Endothelial cell of umbilical vein (primary cell): Measurements from ENCODE around the gene PROX1.

Experiments
- JUN ChIP-seq: IDR thresholded peaks from 2 replicates; pipeline ENCODE4 v1.6.1; 2011; ENCODE audit warnings: borderline replicate concordance, low read depth; ENCODE audit not compliant: insufficient read length, insufficient read depth
- MAX ChIP-seq: IDR thresholded peaks from 2 replicates; pipeline ENCODE4 v1.6.1; 2011; ENCODE audit not compliant: insufficient read depth, insufficient read length
- POLR2A ChIP-seq: IDR thresholded peaks from 2 replicates; pipeline ENCODE4 v1.6.1; 2012; ENCODE audit warnings: low read depth, mild to moderate bottlenecking, control low read depth, low read length
- POLR2AphosphoS5 ChIP-seq: IDR thresholded peaks from 2 replicates; pipeline ENCODE4 v1.6.1; 2012; ENCODE audit warnings: low read depth, mild to moderate bottlenecking, control low read depth, low read length, moderate library complexity; ENCODE audit not compliant: insufficient read depth
- TF ChIP-seq, protein P1 (sequence below), 2 donors: IDR thresholded peaks; 1 replicate in 1 of 2; 2 replicates in 1 of 2; pipeline ENCODE4 v1.5.1; 2011; ENCODE audit warnings: low read length in 2 of 2, mild to moderate bottlenecking in 2 of 2, moderate library complexity in 2 of 2, control low read depth in 1 of 2, inconsistent platforms in 1 of 2, low read depth in 1 of 2; ENCODE audit not compliant: insufficient read depth in 1 of 2; ENCODE audit errors: extremely low read depth in 1 of 2

- TF ChIP-seq, protein P1, sequence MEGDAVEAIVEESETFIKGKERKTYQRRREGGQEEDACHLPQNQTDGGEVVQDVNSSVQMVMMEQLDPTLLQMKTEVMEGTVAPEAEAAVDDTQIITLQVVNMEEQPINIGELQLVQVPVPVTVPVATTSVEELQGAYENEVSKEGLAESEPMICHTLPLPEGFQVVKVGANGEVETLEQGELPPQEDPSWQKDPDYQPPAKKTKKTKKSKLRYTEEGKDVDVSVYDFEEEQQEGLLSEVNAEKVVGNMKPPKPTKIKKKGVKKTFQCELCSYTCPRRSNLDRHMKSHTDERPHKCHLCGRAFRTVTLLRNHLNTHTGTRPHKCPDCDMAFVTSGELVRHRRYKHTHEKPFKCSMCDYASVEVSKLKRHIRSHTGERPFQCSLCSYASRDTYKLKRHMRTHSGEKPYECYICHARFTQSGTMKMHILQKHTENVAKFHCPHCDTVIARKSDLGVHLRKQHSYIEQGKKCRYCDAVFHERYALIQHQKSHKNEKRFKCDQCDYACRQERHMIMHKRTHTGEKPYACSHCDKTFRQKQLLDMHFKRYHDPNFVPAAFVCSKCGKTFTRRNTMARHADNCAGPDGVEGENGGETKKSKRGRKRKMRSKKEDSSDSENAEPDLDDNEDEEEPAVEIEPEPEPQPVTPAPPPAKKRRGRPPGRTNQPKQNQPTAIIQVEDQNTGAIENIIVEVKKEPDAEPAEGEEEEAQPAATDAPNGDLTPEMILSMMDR (IDR thresholded peaks at IDR 0.05; ENCODE audit: extremely low read depth in 1 of 2, insufficient read depth in 1 of 2, low read depth in 1 of 2, low read length in 2 of 2) = no peak
- TF ChIP-seq MAX (no peak), JUN (no peak), POLR2A (no peak), POLR2AphosphoS5 (no peak)
Measured at GRCh38 chr1:214051786-214052185, 64.0 kb downstream of the PROX1 start.
